SK-N-SH (cell line): Measurements from ENCODE around the gene TIE1. TPM values are rescaled to one million over a fixed set of nuclear protein-coding genes. Genes with fewer than 3 reads are reported as not detected.

ENCODE experiments used
- CTCF ChIA-PET: fragments of 300-600, 350-600 bp; formaldehyde crosslinking; extraction: SDS; loops from one replicate; lab custom pipeline; 2021; lab: Yijun Ruan, JAX
- POLR2A ChIA-PET: fragments of 350-600 bp; sonication (Branson Sonifier 250); formaldehyde crosslinking; extraction: SDS; loops from one replicate; lab custom pipeline; 2020; ENCODE audit warnings: antibody characterized with exemption, inconsistent platforms; lab: Yijun Ruan, JAX
- DNase-seq: peaks from one replicate; pipeline ENCODE4 v3.0.0; 2012
- H2AFZ ChIP-seq: fragments of 200-600 bp; sonication (generic); 2 replicates; pipeline ENCODE4 v1.8.1; 2016; ENCODE audit warnings: antibody characterized with exemption, mild to moderate bottlenecking, low read depth
- H3F3A ChIP-seq: fragments of 200-600 bp; sonication (generic); replicated peaks from 2 replicates; pipeline ENCODE3; 2016; ENCODE audit warnings: antibody characterized with exemption, mild to moderate bottlenecking; ENCODE audit not compliant: insufficient read depth
- H3K27ac ChIP-seq, 2 experiments: fragments of 200-500 bp in 1 of 2; fragments of 200-600 bp in 1 of 2; sonication (Bioruptor generic) in 1 of 2; sonication (generic), shearing (Covaris generic) in 1 of 2; 2 replicates each; pipeline versions ENCODE4 v1.5.1 to v1.6.1; 2014 to 2016; ENCODE audit warnings: low read depth in 2 of 2, inconsistent platforms in 1 of 2, low read length in 1 of 2, mild to moderate bottlenecking in 1 of 2, mixed read lengths in 1 of 2
- H3K27me3 ChIP-seq: fragments of 200-600 bp; sonication (generic), shearing (Covaris generic); 2 replicates; pipeline ENCODE4 v1.6.1; 2016; ENCODE audit warnings: mixed run types; ENCODE audit not compliant: insufficient read depth
- H3K36me3 ChIP-seq, 2 experiments: fragments of 200-500 bp in 1 of 2; fragments of 200-600 bp in 1 of 2; sonication (Bioruptor generic) in 1 of 2; sonication (generic) in 1 of 2; replicated peaks in 1 of 2; 2 replicates each; pipeline versions ENCODE3 to v1.5.1; 2014 to 2016; ENCODE audit warnings: low read length in 1 of 2, mild to moderate bottlenecking in 1 of 2; ENCODE audit not compliant: insufficient read depth in 2 of 2, control insufficient read depth in 1 of 2
- H3K4me1 ChIP-seq, 2 experiments: fragments of 200-500 bp in 1 of 2; fragments of 200-600 bp in 1 of 2; sonication (Bioruptor generic) in 1 of 2; sonication (generic), shearing (Covaris generic) in 1 of 2; 2 replicates each; pipeline versions ENCODE4 v1.5.1 to v1.6.1; 2014 to 2016; ENCODE audit warnings: low read depth in 1 of 2, low read length in 1 of 2, mixed run types in 1 of 2; ENCODE audit not compliant: insufficient read depth in 2 of 2, control insufficient read depth in 1 of 2
- H3K4me2 ChIP-seq: fragments of 200-600 bp; sonication (generic), shearing (Covaris generic); 2 replicates; pipeline ENCODE4 v1.6.1; 2017; ENCODE audit warnings: mixed run types
- H3K4me3 ChIP-seq, 2 experiments: fragments of 200-500 bp in 1 of 2; fragments of 200-600 bp in 1 of 2; sonication (Bioruptor generic) in 1 of 2; sonication (generic), shearing (Covaris generic) in 1 of 2; 2 replicates each; pipeline versions ENCODE4 v1.5.1 to v1.8.1; 2014 to 2016; ENCODE audit warnings: low read depth in 2 of 2, inconsistent platforms in 1 of 2, low read length in 1 of 2, mild to moderate bottlenecking in 1 of 2, mixed read lengths in 1 of 2, moderate library complexity in 1 of 2
- H3K79me2 ChIP-seq: fragments of 200-600 bp; sonication (generic); 2 replicates; pipeline ENCODE4 v1.8.1; 2017; ENCODE audit warnings: mild to moderate bottlenecking; ENCODE audit not compliant: insufficient read depth
- H3K9ac ChIP-seq: fragments of 200-600 bp; sonication (generic); 2 replicates; pipeline ENCODE4 v1.6.1; 2017; ENCODE audit warnings: mixed run types
- H3K9me2 ChIP-seq: fragments of 200-600 bp; sonication (generic); 2 replicates; pipeline ENCODE4 v1.6.1; 2017; ENCODE audit warnings: mixed run types
- H3K9me3 ChIP-seq: fragments of 200-600 bp; sonication (generic); 2 replicates; pipeline ENCODE4 v1.6.1; 2017; ENCODE audit warnings: mixed run types, mild to moderate bottlenecking, moderate library complexity
- H4K20me1 ChIP-seq: fragments of 200-600 bp; sonication (generic); 2 replicates; pipeline ENCODE4 v1.6.1; 2017; ENCODE audit warnings: mild to moderate bottlenecking, mixed run types; ENCODE audit not compliant: insufficient read depth
- CHD2 ChIP-seq: fragments of 150-350 bp; IDR thresholded peaks from 2 replicates; pipeline ENCODE4 v1.6.1; 2018; ENCODE audit warnings: low read length; ENCODE audit not compliant: partially characterized antibody
- ELF1 ChIP-seq: IDR thresholded peaks from 2 replicates; pipeline ENCODE4 v1.4.0; 2012
- EP300 ChIP-seq, 2 experiments: IDR thresholded peaks; 2 replicates each; pipeline versions ENCODE4 v1.4.0 to v1.6.1; 2012; ENCODE audit warnings: borderline replicate concordance in 1 of 2, low read depth in 1 of 2, low read length in 1 of 2
- GATA2 ChIP-seq: sonication (generic); formaldehyde crosslinking; IDR thresholded peaks from 2 replicates; pipeline ENCODE4 v1.5.0; 2020; ENCODE audit warnings: mild to moderate bottlenecking, missing genetic modification reagents
- JUND ChIP-seq: IDR thresholded peaks from 2 replicates; pipeline ENCODE4 v1.4.0; 2012
- MEF2A ChIP-seq: IDR thresholded peaks from 2 replicates; pipeline ENCODE4 v1.4.0; 2012; ENCODE audit warnings: low read depth, borderline replicate concordance
- MXI1 ChIP-seq: IDR thresholded peaks from 2 replicates; pipeline ENCODE4 v1.6.1; 2012; ENCODE audit warnings: mild to moderate bottlenecking, low read depth, low read length, improper control_type of control experiment
- NFIC ChIP-seq: IDR thresholded peaks from 2 replicates; pipeline ENCODE4 v1.4.0; 2012; ENCODE audit warnings: borderline replicate concordance
- RFX5 ChIP-seq: IDR thresholded peaks from 2 replicates; pipeline ENCODE4 v1.6.1; 2012; ENCODE audit warnings: mild to moderate bottlenecking, improper control_type of control experiment, low read length
- RXRA ChIP-seq: IDR thresholded peaks from 2 replicates; pipeline ENCODE4 v1.4.0; 2012; ENCODE audit warnings: low read depth, mild to moderate bottlenecking, borderline replicate concordance
- SMC3 ChIP-seq: IDR thresholded peaks from 2 replicates; pipeline ENCODE4 v1.6.1; 2012; ENCODE audit warnings: low read depth, low read length, improper control_type of control experiment
- TEAD4 ChIP-seq: IDR thresholded peaks from 2 replicates; pipeline ENCODE4 v1.4.0; 2012; ENCODE audit warnings: mild to moderate bottlenecking, borderline replicate concordance; ENCODE audit not compliant: insufficient read depth
- WGBS: methylation state at CpG from one replicate; pipeline ENCODE4 v1.1.6; 2017; ENCODE audit warnings: low lambda C conversion rate; 5-methylcytosine and 5-hydroxymethylcytosine counted together
- polyA plus RNA-seq, 3 experiments: library from polyadenylated mRNA; depleted of rRNA; stranded (reverse); fragments of >200 nt; gene quantifications; 2 replicates each; pipeline ENCODE4 v1.2.3, GENCODE V29; 2012
- TF ChIP-seq, protein P1 (sequence below): IDR thresholded peaks from 2 replicates; pipeline ENCODE4 v1.4.0; 2012; ENCODE audit warnings: low read depth, borderline replicate concordance
- TF ChIP-seq, protein P2 (sequence below): fragments of 200-600 bp; sonication (generic); IDR thresholded peaks from 2 replicates; pipeline ENCODE4 v1.6.1; 2017; ENCODE audit warnings: antibody characterized with exemption, mild to moderate bottlenecking, moderate library complexity

TIE1 gene
- polyA plus RNA-seq, 1 of the 3 experiments (the other 2 are of a cell fraction): 1.6 TPM

DNA sequence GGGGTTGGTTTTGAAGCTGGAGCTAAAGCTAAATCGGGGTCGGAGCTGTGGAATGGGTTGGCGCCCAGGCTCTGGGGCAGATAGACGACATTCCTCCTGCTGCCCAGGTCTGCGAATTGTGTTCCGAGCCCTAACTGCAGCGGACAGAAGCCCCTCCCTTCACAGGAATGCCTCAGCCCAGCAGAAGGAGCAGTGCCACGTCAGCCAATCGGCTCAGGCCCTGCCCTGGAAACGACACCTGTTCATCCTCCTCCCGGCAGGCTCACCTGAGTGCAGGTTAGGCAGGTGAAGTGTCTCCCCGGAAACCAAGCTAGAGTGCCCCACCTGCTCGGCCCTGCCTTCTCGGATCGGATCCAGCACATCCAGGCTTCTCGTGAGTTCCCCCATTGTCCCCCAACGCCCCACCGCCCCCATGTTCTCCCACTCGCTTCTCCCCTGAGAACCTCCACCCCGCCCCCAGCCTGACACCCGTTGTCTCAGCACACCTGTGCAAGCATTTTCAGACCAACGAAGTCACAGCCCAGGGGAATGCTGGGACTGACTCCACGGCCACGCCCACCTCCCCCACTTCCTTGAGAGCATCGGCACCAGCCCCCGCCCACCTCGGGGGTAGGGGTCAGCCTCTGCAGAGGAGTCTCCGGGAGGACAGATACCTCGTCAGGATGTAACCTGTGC, 30.2 kb upstream of the TIE1 start:
- Histone ChIP-seq H3K27ac (no peak overlapping the region), H3K4me1 (no peaks in the 10 kb centered on the region; a peak in 1 of 4 replicates), H3K9me3 (no peaks in the 10 kb centered on the region), H4K20me1 (no peaks in the 10 kb centered on the region), H3F3A (no peaks in the 10 kb centered on the region), H3K4me3 (no peak overlapping the region), H3K79me2 (no peaks in the 10 kb centered on the region), H3K36me3 (no peaks in the 10 kb centered on the region), H3K27me3 (no peaks in the 10 kb centered on the region), H3K9ac (no peak overlapping the region), H3K4me2 (no peak overlapping the region)
- CTCF ChIA-PET: interaction anchor here (1.2 kb wide), 1 partner anchor 44 kb away, joined by 4 read pairs; no protein-coding TSS in a partner anchor
- peak; percentile 17 for DNase-seq
- POLR2A ChIA-PET: no interaction called here
- WGBS: 66% methylated on average over 27 of the region's 29 CpGs
- TF ChIP-seq TEAD4: no peak
- TF ChIP-seq, all 33 proteins: peak for 0
- Histone ChIP-seq H2AFZ (no peak overlapping the region), H3K9me2 (no peaks in the 10 kb centered on the region)

DNA sequence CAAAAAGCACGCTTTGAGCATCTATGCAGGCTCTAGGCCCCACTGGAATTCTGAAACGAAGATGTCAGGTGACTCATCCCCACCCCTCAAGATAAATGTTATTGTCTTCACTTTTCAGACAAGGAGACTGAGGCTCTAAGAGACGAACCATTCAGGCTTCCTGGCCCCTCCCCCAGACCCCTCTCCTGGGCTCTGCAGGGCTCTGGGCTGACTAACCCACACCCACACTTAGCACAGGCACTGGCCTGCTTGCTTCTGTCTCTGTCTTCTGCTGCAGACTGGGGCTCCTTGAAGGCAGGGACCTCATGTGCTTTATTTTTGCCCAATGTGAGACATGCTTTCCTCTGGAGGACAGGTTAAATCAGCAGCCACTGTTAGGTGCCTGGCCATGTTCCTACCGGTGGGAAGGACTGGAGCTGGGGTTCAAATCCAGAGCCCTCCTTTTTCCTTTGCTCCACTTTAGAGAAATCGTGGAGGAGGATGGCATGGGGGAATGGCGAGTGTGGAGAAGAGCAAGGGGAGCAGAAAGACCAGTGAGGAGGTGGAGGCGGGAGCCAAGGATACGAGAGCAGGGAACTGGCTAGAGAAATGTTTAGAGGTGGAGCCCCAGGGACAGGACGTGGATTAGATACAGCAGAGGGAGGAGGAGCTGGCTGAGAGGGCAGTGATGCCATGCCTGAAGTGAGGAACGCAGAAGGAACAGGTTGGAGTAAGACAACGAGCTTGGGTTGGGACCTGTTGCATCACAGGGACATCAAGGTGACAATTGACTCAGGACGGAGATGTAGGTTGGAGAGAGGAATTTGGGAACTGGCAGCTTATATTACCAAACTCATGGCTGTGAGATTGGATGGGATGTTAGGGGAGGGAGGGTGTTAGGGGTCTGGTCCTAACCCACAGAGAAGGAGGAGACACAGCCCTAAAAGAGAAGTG, 29.3 kb upstream of the TIE1 start:
- Histone ChIP-seq H3K27ac (no peak overlapping the region), H3K79me2 (no peaks in the 10 kb centered on the region), H3K9me2 (no peaks in the 10 kb centered on the region), H3K4me2 (no peak overlapping the region), H3K36me3 (no peaks in the 10 kb centered on the region), H3K9me3 (no peaks in the 10 kb centered on the region), H4K20me1 (no peaks in the 10 kb centered on the region), H2AFZ (no peak overlapping the region), H3K4me1 (no peaks in the 10 kb centered on the region; a peak in 1 of 4 replicates), H3K9ac (no peak overlapping the region), H3F3A (no peaks in the 10 kb centered on the region), H3K27me3 (no peaks in the 10 kb centered on the region), H3K4me3 (no peak overlapping the region)
- no peak for TF ChIP-seq RFX5
- no peak for TF ChIP-seq NFIC
- no peak for TF ChIP-seq CHD2
- no peak for TF ChIP-seq EP300 (IDR thresholded peaks at IDR 0.05; ENCODE audit: borderline replicate concordance in 1 of 2, low read depth in 1 of 2, low read length in 1 of 2)
- TF ChIP-seq MEF2A: no peak
- TF ChIP-seq, protein P1, sequence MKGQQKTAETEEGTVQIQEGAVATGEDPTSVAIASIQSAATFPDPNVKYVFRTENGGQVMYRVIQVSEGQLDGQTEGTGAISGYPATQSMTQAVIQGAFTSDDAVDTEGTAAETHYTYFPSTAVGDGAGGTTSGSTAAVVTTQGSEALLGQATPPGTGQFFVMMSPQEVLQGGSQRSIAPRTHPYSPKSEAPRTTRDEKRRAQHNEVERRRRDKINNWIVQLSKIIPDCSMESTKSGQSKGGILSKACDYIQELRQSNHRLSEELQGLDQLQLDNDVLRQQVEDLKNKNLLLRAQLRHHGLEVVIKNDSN: no peak
- TF ChIP-seq, protein P2, sequence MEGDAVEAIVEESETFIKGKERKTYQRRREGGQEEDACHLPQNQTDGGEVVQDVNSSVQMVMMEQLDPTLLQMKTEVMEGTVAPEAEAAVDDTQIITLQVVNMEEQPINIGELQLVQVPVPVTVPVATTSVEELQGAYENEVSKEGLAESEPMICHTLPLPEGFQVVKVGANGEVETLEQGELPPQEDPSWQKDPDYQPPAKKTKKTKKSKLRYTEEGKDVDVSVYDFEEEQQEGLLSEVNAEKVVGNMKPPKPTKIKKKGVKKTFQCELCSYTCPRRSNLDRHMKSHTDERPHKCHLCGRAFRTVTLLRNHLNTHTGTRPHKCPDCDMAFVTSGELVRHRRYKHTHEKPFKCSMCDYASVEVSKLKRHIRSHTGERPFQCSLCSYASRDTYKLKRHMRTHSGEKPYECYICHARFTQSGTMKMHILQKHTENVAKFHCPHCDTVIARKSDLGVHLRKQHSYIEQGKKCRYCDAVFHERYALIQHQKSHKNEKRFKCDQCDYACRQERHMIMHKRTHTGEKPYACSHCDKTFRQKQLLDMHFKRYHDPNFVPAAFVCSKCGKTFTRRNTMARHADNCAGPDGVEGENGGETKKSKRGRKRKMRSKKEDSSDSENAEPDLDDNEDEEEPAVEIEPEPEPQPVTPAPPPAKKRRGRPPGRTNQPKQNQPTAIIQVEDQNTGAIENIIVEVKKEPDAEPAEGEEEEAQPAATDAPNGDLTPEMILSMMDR: no peak
- no peak for TF ChIP-seq SMC3
- TF ChIP-seq GATA2 (CRISPR knock-in tag): no peak
- TF ChIP-seq MXI1: no peak
- no peak for TF ChIP-seq ELF1
- TF ChIP-seq TEAD4: no peak
- TF ChIP-seq JUND: no peak
- no peak for TF ChIP-seq RXRA
- 53% methylated on average over 12 of the region's 12 CpGs for WGBS
- peak; percentile 8 for DNase-seq
- POLR2A ChIA-PET: no interaction called here
- CTCF ChIA-PET: no interaction called here
